Left lung (tissue), 10 donors: ENCODE measurements around the gene TRAPPC14. TPM values are rescaled to one million over a fixed set of nuclear protein-coding genes. Genes with fewer than 3 reads are reported as not detected.
A peak's percentile ranks its signal among the peaks of the same experiment; 100 is the strongest.
"Not testable (repeated sequence)": the region's sequence is repeated elsewhere in the genome, so short reads cannot be mapped to it uniquely, and the experiment has no call there.

ENCODE experiments used
- ATAC-seq: fragments of 200-7000 bp; cut with Tn5 transposase; one replicate; pipeline ENCODE4 v1.9.1; 2020; ENCODE audit warnings: moderate library complexity
- DNase-seq, 4 donors: peaks; one replicate each; pipeline ENCODE4 v3.0.0-alpha.2; 2013 to 2020
- H3K27ac ChIP-seq, 2 donors: fragments of 200-600 bp; sonication (generic) in 1 of 2; one replicate each; pipeline versions ENCODE4 v1.5.0 to v1.8.0; 2020 to 2021
- H3K27me3 ChIP-seq, 2 donors: fragments of 200-600 bp; sonication (generic) in 1 of 2; one replicate each; pipeline versions ENCODE4 v1.5.0 to v1.8.0; 2020 to 2021
- H3K36me3 ChIP-seq, 2 donors: fragments of 200-600 bp; sonication (generic) in 1 of 2; one replicate each; pipeline versions ENCODE4 v1.5.0 to v1.8.0; 2020 to 2021
- H3K4me1 ChIP-seq, 2 donors: fragments of 200-600 bp; one replicate each; pipeline ENCODE4 v1.8.0; 2021
- H3K4me3 ChIP-seq, 2 donors: fragments of 200-600 bp; sonication (generic) in 1 of 2; one replicate each; pipeline versions ENCODE4 v1.5.0 to v1.8.0; 2020 to 2021; ENCODE audit warnings: mild to moderate bottlenecking in 1 of 2
- H3K9me3 ChIP-seq, 2 donors: fragments of 200-600 bp; sonication (generic) in 1 of 2; one replicate each; pipeline versions ENCODE4 v1.5.0 to v1.8.0; 2020 to 2021
- CTCF ChIP-seq, 2 donors: fragments of 200-600 bp; sonication (generic) in 1 of 2; IDR thresholded peaks; one replicate each; pipeline versions ENCODE4 v1.5.0 to v1.8.0; 2021; ENCODE audit warnings: antibody characterized with exemption in 2 of 2
- intact Hi-C, 2 donors: fragments of 100-400 bp; cut with DNase I; formaldehyde crosslinking; loops; one replicate each; pipeline versions ENCODE4 v1.11.2 to v1.14.2; 2022
- polyA plus RNA-seq, 6 donors: library from polyadenylated mRNA; unstranded; fragments of 120-200 nt; gene quantifications; one replicate each; pipeline ENCODE4 v1.2.1, GENCODE V29; 2013; ENCODE audit not compliant: insufficient read length in 6 of 6
- total RNA-seq, 2 donors: library from RNA; stranded (reverse); fragmentation: NEBNext Ultra II Directional; extraction: Animal tissue kit (Norgen Biotek cat#: 25700); gene quantifications; one replicate each; pipeline ENCODE4 v1.2.1, GENCODE V29; 2021
- donor health status: DM: no; HTN: yes; CAD: no.
- donor health status: DM: no; HTN: no; CAD: no.

TRAPPC14 gene
- total and polyA plus RNA-seq, 8 donors, result 16.0 to 30.1 (median 19.5) TPM

- H3K4me3 ChIP-seq, result no peak overlapping the region
- ATAC-seq (peak; percentile 32), DNase-seq (peak; percentile 53 to 94 (median 76))
- no peaks in the 10 kb centered on the region for H3K36me3 ChIP-seq
- peak; percentile 87 to 94 for TF ChIP-seq CTCF (IDR thresholded peaks at IDR 0.05)
- no peaks in the 10 kb centered on the region for H3K9me3 ChIP-seq
- intact Hi-C loops, result no loop called here
- H3K4me1 ChIP-seq, result peaks cover 5 to 24% of the 10 kb centered on the region in 2 donors
- H3K27me3 ChIP-seq, result no peaks in the 10 kb centered on the region
- H3K27ac ChIP-seq, result no peak overlapping the region
Observed at GRCh38 chr7:100130608-100131453, 27.7 kb downstream of the TRAPPC14 start.

DNA sequence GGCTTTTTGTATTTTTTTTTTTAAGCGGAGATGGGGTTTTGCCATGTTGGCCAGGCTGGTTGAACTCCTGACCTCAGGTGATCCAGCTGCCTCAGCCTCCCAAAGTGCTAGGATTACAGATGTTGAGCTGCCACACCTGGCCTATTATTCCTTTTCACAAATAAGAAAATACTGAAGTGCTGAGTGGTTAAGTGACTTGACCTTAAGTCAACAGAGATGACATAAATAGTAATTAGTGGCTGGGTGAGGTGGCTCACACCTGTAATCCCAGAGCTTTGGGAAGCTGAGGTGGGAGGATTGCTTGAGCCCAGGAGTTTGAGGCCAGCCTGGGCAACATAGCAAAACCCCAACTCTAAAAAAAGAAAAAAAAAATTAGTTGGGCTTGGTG is 28.3 kb downstream of the TRAPPC14 start:
- ATAC-seq, H3K27ac ChIP-seq, intact Hi-C loops: not testable (repeated sequence)

GRCh38 chr7:100128637-100128963 is 29.9 kb downstream of the TRAPPC14 start:
- no peak for DNase-seq
- no peak for ATAC-seq
- Histone ChIP-seq H3K27ac (no peak overlapping the region), H3K9me3 (no peaks in the 10 kb centered on the region), H3K4me3 (no peak overlapping the region), H3K27me3 (no peaks in the 10 kb centered on the region), H3K4me1 (peaks cover 5 to 39% of the 10 kb centered on the region in 2 donors), H3K36me3 (no peaks in the 10 kb centered on the region)
- TF ChIP-seq CTCF (IDR thresholded peaks at IDR 0.05), result no peak
- intact Hi-C loops, result no loop called here

More for the DNA sequence above, 28.3 kb downstream of the TRAPPC14 start:
- H3K4me3 ChIP-seq, DNase-seq, H3K9me3 ChIP-seq, H3K27me3 ChIP-seq, H3K36me3 ChIP-seq: not testable (repeated sequence)
- H3K4me1 ChIP-seq, result peaks cover 5 to 30% of the 10 kb centered on the region in 2 donors

- H3K36me3 ChIP-seq, result no peaks in the 10 kb centered on the region
- peak overlapping the region; percentile 96 to 97 for H3K27ac ChIP-seq
- peak in 2 of 4 donors; percentile 18 to 39 for DNase-seq
- H3K9me3 ChIP-seq, result no peaks in the 10 kb centered on the region
- intact Hi-C loops, result no loop called here
- peak; percentile 0 for ATAC-seq
- no peak for TF ChIP-seq CTCF (IDR thresholded peaks at IDR 0.05)
- peaks cover 5 to 39% of the 10 kb centered on the region in 2 donors for H3K4me1 ChIP-seq
- peak overlapping the region; percentile 93 to 96 for H3K4me3 ChIP-seq
- H3K27me3 ChIP-seq, result no peaks in the 10 kb centered on the region
Observed at GRCh38 chr7:100127866-100128636, 30.5 kb downstream of the TRAPPC14 start.

DNA sequence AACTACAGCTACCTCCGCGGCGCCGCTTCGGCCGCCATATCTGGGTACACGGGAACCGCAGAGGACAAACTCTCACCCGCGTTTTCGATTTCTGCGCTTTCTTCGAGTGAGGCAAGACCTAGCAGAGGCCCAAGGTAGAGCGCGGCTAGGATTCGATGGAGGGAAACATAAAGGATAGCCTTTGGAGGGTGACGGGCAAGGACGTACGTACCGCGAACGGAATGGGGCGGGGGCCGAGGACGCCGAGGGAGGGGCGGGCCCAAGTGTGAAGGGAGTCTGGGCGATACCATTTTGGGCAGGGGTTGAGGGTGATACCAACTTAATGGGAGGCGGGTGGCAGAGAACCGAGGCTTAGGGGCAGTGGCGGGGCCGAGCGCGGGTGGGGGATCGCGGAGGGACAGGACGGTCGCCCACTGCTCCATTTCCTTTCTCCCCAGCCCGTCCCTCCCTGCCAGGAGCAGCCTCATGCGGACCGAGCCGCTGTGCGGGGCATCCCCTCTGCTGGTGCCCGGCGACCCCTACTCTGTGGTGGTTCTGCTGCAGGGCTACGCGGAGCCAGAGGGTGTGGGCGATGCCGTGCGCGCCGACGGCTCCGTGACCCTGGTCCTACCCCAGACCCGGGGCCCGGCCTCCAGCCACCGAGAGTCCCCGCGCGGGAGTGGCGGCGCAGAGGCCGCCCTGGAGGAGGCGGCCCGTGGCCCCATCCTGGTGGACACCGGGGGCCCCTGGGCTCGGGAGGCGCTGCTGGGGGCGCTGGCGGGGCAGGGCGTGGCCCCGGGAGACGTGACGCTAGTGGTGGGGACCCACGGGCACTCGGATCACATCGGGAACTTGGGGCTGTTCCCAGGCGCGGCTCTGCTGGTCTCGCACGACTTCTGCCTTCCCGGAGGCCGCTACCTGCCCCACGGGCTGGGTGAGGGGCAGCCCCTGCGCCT is 31.3 kb downstream of the TRAPPC14 start, which contains the start of gene MBLAC1:
Gene MBLAC1, plus strand, starts transcription at position 37 of the 935 bp plus-strand sequence. Its CDS starts 429 bp downstream, at position 466.
- DNase-seq, result peak; percentile 91 to 95 (median 92)
- Histone ChIP-seq H3K9me3 (no peaks in the 10 kb centered on the region), H3K4me1 (peaks cover 5 to 39% of the 10 kb centered on the region in 2 donors), H3K27ac (peak within 1 kb of the TSS; percentile 96 to 97), H3K27me3 (no peaks in the 10 kb centered on the region), H3K36me3 (no peaks in the 10 kb centered on the region), H3K4me3 (peak within 1 kb of the TSS; percentile 93 to 96)
- intact Hi-C loops, result no loop called here
- no peak for TF ChIP-seq CTCF (IDR thresholded peaks at IDR 0.05)
- peak; percentile 96 for ATAC-seq
